H1 (cell line): ENCODE data around the gene PRKCZ. TPM values are rescaled to one million over a fixed set of nuclear protein-coding genes. Genes with fewer than 3 reads are reported as not detected.

ENCODE experiments used
- CTCF ChIA-PET: fragments of 300-600 bp; sonication (Branson Sonifier 250); formaldehyde crosslinking; loops from one replicate; lab custom pipeline; 2021; ENCODE audit not compliant: partially characterized antibody; lab: Charles Lee
- POLR2A ChIA-PET: fragments of 300-600 bp; sonication (Branson Sonifier 250); formaldehyde crosslinking; loops from one replicate; lab custom pipeline; 2021; ENCODE audit warnings: inconsistent platforms; ENCODE audit not compliant: partially characterized antibody; lab: Charles Lee
- DNase-seq, 2 experiments: peaks; one replicate each; pipeline versions ENCODE4 v3.0.0 to v3.0.0-alpha.2; 2010 to 2022; ENCODE audit warnings: low spot score in 2 of 2, low read depth in 1 of 2, mixed read lengths in 1 of 2
- FAIRE-seq: peaks from 2 replicates; lab custom pipeline; 2011; peaks lifted over from hg19 to GRCh38; lab: Jason Lieb, UNC
- H2AFZ ChIP-seq: 2 replicates; pipeline ENCODE4 v1.8.1; 2012; ENCODE audit warnings: low read length, inconsistent platforms
- H2AK5ac ChIP-seq: 2 replicates; pipeline ENCODE4 v1.6.1; 2013; ENCODE audit warnings: low read depth, low read length
- H2BK120ac ChIP-seq: replicated peaks from 2 replicates; pipeline ENCODE3; 2013; ENCODE audit warnings: low read depth, low read length, inconsistent platforms
- H2BK12ac ChIP-seq: 2 replicates; pipeline ENCODE4 v1.6.1; 2013; ENCODE audit warnings: low read depth, low read length
- H2BK15ac ChIP-seq: 2 replicates; pipeline ENCODE4 v1.6.1; 2013; ENCODE audit warnings: low read length
- H2BK20ac ChIP-seq: 2 replicates; pipeline ENCODE4 v1.6.1; 2013; ENCODE audit warnings: low read length
- H2BK5ac ChIP-seq: 2 replicates; pipeline ENCODE4 v1.6.1; 2013; ENCODE audit warnings: low read depth, low read length
- H3K14ac ChIP-seq: 2 replicates; pipeline ENCODE4 v1.6.1; 2013; ENCODE audit warnings: inconsistent platforms; ENCODE audit not compliant: insufficient read length
- H3K18ac ChIP-seq: 2 replicates; pipeline ENCODE4 v1.6.1; 2013; ENCODE audit warnings: low read length; ENCODE audit errors: extremely low read depth
- H3K23ac ChIP-seq: 2 replicates; pipeline ENCODE4 v1.6.1; 2013; ENCODE audit warnings: inconsistent platforms; ENCODE audit not compliant: insufficient read length
- H3K23me2 ChIP-seq: 2 replicates; pipeline ENCODE4 v1.6.1; 2013; ENCODE audit warnings: low read depth, low read length
- H3K27ac ChIP-seq: 2 replicates; pipeline ENCODE4 v1.6.1; 2011; ENCODE audit warnings: low read depth, low read length, inconsistent platforms
- H3K27me3 ChIP-seq, 4 experiments: replicated peaks in 1 of 4; 1 replicate in 1 of 4; 2 replicates in 3 of 4; pipeline versions ENCODE4 v1.6.1 to v1.8.1; 2011 to 2013; ENCODE audit warnings: low read length in 3 of 4, mild to moderate bottlenecking in 3 of 4, inconsistent platforms in 2 of 4, mixed read lengths in 2 of 4, moderate library complexity in 1 of 4; ENCODE audit not compliant: control insufficient read depth in 3 of 4, insufficient read depth in 3 of 4; ENCODE audit errors: extremely low read depth in 1 of 4
- H3K36me3 ChIP-seq, 4 experiments: 2 replicates each; pipeline versions ENCODE4 v1.6.1 to v1.8.1; 2011 to 2013; ENCODE audit warnings: mild to moderate bottlenecking in 4 of 4, low read length in 3 of 4, moderate library complexity in 2 of 4, control low read depth in 1 of 4, inconsistent platforms in 1 of 4; ENCODE audit not compliant: insufficient read depth in 4 of 4, control insufficient read depth in 2 of 4
- H3K4ac ChIP-seq: replicated peaks from 2 replicates; pipeline ENCODE3; 2013; ENCODE audit warnings: low read length, low read depth, mixed read lengths, inconsistent platforms; ENCODE audit not compliant: insufficient read length
- H3K4me1 ChIP-seq, 4 experiments: replicated peaks in 1 of 4; 1 replicate in 1 of 4; 2 replicates in 3 of 4; pipeline versions ENCODE4 v1.6.1 to v1.8.1; 2011 to 2013; ENCODE audit warnings: low read length in 3 of 4, inconsistent platforms in 2 of 4, mixed read lengths in 1 of 4; ENCODE audit not compliant: insufficient read depth in 4 of 4, control insufficient read depth in 3 of 4
- H3K4me2 ChIP-seq, 2 experiments: 2 replicates each; pipeline versions ENCODE4 v1.6.1 to v1.8.1; 2011 to 2013; ENCODE audit warnings: low read depth in 2 of 2, low read length in 2 of 2, control low read depth in 1 of 2, inconsistent platforms in 1 of 2, mild to moderate bottlenecking in 1 of 2; ENCODE audit not compliant: insufficient read depth in 1 of 2
- H3K4me3 ChIP-seq, 4 experiments: fragments of 200-600, 300-600 bp in 1 of 4; sonication (generic), shearing (Covaris generic), sonication (Bioruptor Twin) in 1 of 4; 2 replicates each; pipeline versions ENCODE4 v1.5.1 to v1.8.1; 2011 to 2016; ENCODE audit warnings: low read length in 4 of 4, low read depth in 3 of 4, control low read depth in 2 of 4, inconsistent platforms in 2 of 4, mild to moderate bottlenecking in 2 of 4, mixed read lengths in 1 of 4, moderate library complexity in 1 of 4; ENCODE audit not compliant: insufficient read depth in 2 of 4; ENCODE audit errors: extremely low read depth in 1 of 4
- H3K56ac ChIP-seq: replicated peaks from 2 replicates; pipeline ENCODE3; 2013; ENCODE audit warnings: low read depth, mild to moderate bottlenecking, mixed read lengths, low read length, inconsistent platforms; ENCODE audit not compliant: insufficient read length
- H3K79me1 ChIP-seq: 2 replicates; pipeline ENCODE4 v1.6.1; 2013; ENCODE audit warnings: low read depth, low read length, control low read depth
- H3K79me2 ChIP-seq, 2 experiments: 2 replicates each; pipeline versions ENCODE4 v1.6.1 to v1.8.1; 2012 to 2013; ENCODE audit warnings: low read length in 2 of 2, mild to moderate bottlenecking in 2 of 2, inconsistent platforms in 1 of 2; ENCODE audit not compliant: insufficient read depth in 2 of 2, control insufficient read depth in 1 of 2
- H3K9ac ChIP-seq, 4 experiments: replicated peaks in 1 of 4; 1 replicate in 1 of 4; 2 replicates in 3 of 4; pipeline versions ENCODE4 v1.6.1 to v1.8.1; 2011 to 2013; ENCODE audit warnings: low read depth in 3 of 4, low read length in 3 of 4, control low read depth in 2 of 4, mild to moderate bottlenecking in 2 of 4, moderate library complexity in 2 of 4, inconsistent platforms in 1 of 4; ENCODE audit errors: extremely low read depth in 1 of 4
- H3K9me3 ChIP-seq, 2 experiments: 2 replicates each; pipeline versions ENCODE4 v1.6.1 to v1.8.1; 2012 to 2013; ENCODE audit warnings: mild to moderate bottlenecking in 2 of 2, moderate library complexity in 2 of 2, control low read depth in 1 of 2, inconsistent platforms in 1 of 2, low read depth in 1 of 2, low read length in 1 of 2, mixed read lengths in 1 of 2; ENCODE audit not compliant: insufficient read depth in 2 of 2
- H4K20me1 ChIP-seq, 2 experiments: replicated peaks in 1 of 2; 2 replicates each; pipeline versions ENCODE3 to v1.8.1; 2011 to 2013; ENCODE audit warnings: inconsistent platforms in 2 of 2, low read length in 2 of 2, mild to moderate bottlenecking in 1 of 2; ENCODE audit not compliant: insufficient read depth in 2 of 2, control insufficient read depth in 1 of 2
- H4K5ac ChIP-seq: 2 replicates; pipeline ENCODE4 v1.6.1; 2013; ENCODE audit warnings: low read length, low read depth, mixed read lengths, inconsistent platforms; ENCODE audit not compliant: insufficient read length
- H4K8ac ChIP-seq: 2 replicates; pipeline ENCODE4 v1.8.0; 2013; ENCODE audit warnings: mild to moderate bottlenecking, moderate library complexity, low read length, inconsistent platforms; ENCODE audit not compliant: insufficient read depth; ENCODE audit errors: extremely low read depth
- H4K91ac ChIP-seq: replicated peaks from 2 replicates; pipeline ENCODE3; 2013; ENCODE audit warnings: low read length, mixed read lengths, inconsistent platforms; ENCODE audit not compliant: insufficient read length
- ASH2L ChIP-seq: fragments of 200-600, 300-600 bp; sonication (generic); IDR thresholded peaks from one replicate; pipeline ENCODE4 v1.7.1; 2017; ENCODE audit warnings: low read length
- ATF2 ChIP-seq: IDR thresholded peaks from 2 replicates; pipeline ENCODE4 v1.6.1; 2012; ENCODE audit warnings: low read length, inconsistent platforms
- CEBPB ChIP-seq: IDR thresholded peaks from 2 replicates; pipeline ENCODE4 v1.6.1; 2012; ENCODE audit warnings: low read depth, low read length
- EP300 ChIP-seq, 2 experiments: IDR thresholded peaks; 1 replicate in 1 of 2; 2 replicates in 1 of 2; pipeline ENCODE4 v1.6.1; 2011 to 2012; ENCODE audit warnings: low read depth in 2 of 2, low read length in 2 of 2, mild to moderate bottlenecking in 2 of 2, borderline replicate concordance in 1 of 2, inconsistent platforms in 1 of 2, moderate library complexity in 1 of 2
- EZH2 ChIP-seq: fragments of 200-600 bp; sonication (generic); IDR thresholded peaks from 2 replicates; pipeline ENCODE4 v1.7.1; 2012; ENCODE audit warnings: low read depth, mild to moderate bottlenecking, moderate library complexity, low read length, inconsistent platforms; ENCODE audit not compliant: severe bottlenecking
- MAFK ChIP-seq: IDR thresholded peaks from 2 replicates; pipeline ENCODE4 v1.6.1; 2012; ENCODE audit warnings: low read depth, mild to moderate bottlenecking, improper control_type of control experiment, low read length
- SIRT6 ChIP-seq: IDR thresholded peaks from one replicate; pipeline ENCODE4 v1.7.1; 2012; ENCODE audit warnings: low read length, inconsistent platforms
- SP1 ChIP-seq: IDR thresholded peaks from 2 replicates; pipeline ENCODE4 v1.6.1; 2011; ENCODE audit warnings: low read depth, low read length
- SRF ChIP-seq: IDR thresholded peaks from 2 replicates; pipeline ENCODE4 v1.6.1; 2011; ENCODE audit warnings: mild to moderate bottlenecking, low read depth, low read length, moderate library complexity
- TCF12 ChIP-seq: IDR thresholded peaks from 2 replicates; pipeline ENCODE4 v1.6.1; 2011; ENCODE audit warnings: low read depth, mild to moderate bottlenecking, low read length
- USF2 ChIP-seq: IDR thresholded peaks from 2 replicates; pipeline ENCODE4 v1.6.1; 2011; ENCODE audit warnings: low read length, improper control_type of control experiment
- WGBS, 2 experiments: shearing (Covaris generic) in 1 of 2; methylation state at CpG; one replicate each; pipeline versions ENCODE4 v1.1.6 to v1.1.7; 2013 to 2015; ENCODE audit warnings: low lambda C conversion rate in 2 of 2, mixed read lengths in 2 of 2, inconsistent platforms in 1 of 2, low coverage in 1 of 2, missing lambda C conversion rate in 1 of 2; ENCODE audit not compliant: insufficient replicate concordance in 2 of 2, insufficient coverage in 1 of 2, insufficient read length in 1 of 2; ENCODE audit errors: extremely low coverage in 1 of 2, missing lambda C conversion rate in 1 of 2; 5-methylcytosine and 5-hydroxymethylcytosine counted together
- polyA plus RNA-seq, 7 experiments: library from polyadenylated mRNA; depleted of rRNA in 3 of 7; stranded (reverse) in 5 of 7; unstranded in 2 of 7; fragments of >200 nt in 5 of 7; fragments of 200-250 nt in 2 of 7; gene quantifications; 1 replicate in 5 of 7; 2 replicates in 1 of 7; 4 replicates in 1 of 7; pipeline versions ENCODE4 v1.2.1 to v1.2.3, GENCODE V29; 2011 to 2013; ENCODE audit warnings: missing spikeins in 2 of 7, mixed read lengths in 2 of 7
- total RNA-seq: library from RNA; stranded (reverse); fragmentation: NEBNext Ultra II Directional; extraction: Animal tissue kit (Norgen Biotek cat#: 25700); gene quantifications from 2 replicates; pipeline ENCODE4 v1.2.1, GENCODE V29; 2021

PRKCZ gene
- total and polyA plus RNA-seq, 2 of the 8 experiments (the other 6 are each of a cell fraction or from before 2014, with no cell fraction given): 37.4 to 45.1 TPM

- H3K4ac ChIP-seq: no peak overlapping the region
- H2BK20ac ChIP-seq: no peak overlapping the region
- DNase-seq (no peak), FAIRE-seq (no peak)
- H2AFZ ChIP-seq: no peak overlapping the region
- no peaks in the 10 kb centered on the region; a peak in 2 of 7 replicates for H3K4me1 ChIP-seq
- no peak overlapping the region for H4K91ac ChIP-seq
- CTCF ChIA-PET: interaction anchor here (0.6 to 6.0 kb wide), 6 partner anchors 8 to 210 kb away, joined by 3 to 47 read pairs (median 4); no protein-coding TSS in a partner anchor
- no peaks in the 10 kb centered on the region for H3K27me3 ChIP-seq
- no peak overlapping the region for H2AK5ac ChIP-seq
- 97% methylated on average over 24 of the region's 26 CpGs; no CpG with 5 or more reads in 1 of the 2 experiments for WGBS, 2 experiments
- no peaks in the 10 kb centered on the region; the same call in none of the 2 replicates for H3K79me1 ChIP-seq
- H3K27ac ChIP-seq: no peak overlapping the region
- no peak overlapping the region for H3K56ac ChIP-seq
- no peak overlapping the region for H3K4me3 ChIP-seq
- no peaks in the 10 kb centered on the region; a peak in 1 of 4 replicates for H3K79me2 ChIP-seq
- POLR2A ChIA-PET: no interaction called here
- H4K8ac ChIP-seq: no peak overlapping the region
- no peak overlapping the region for H3K18ac ChIP-seq
- no peak overlapping the region for H2BK15ac ChIP-seq
- peak overlapping the region; percentile 12; the same call in 1 of the 2 replicates for H2BK5ac ChIP-seq
- H4K20me1 ChIP-seq: peaks cover 0 to 4% of the 10 kb centered on the region in 2 experiments
- no peak overlapping the region for H3K4me2 ChIP-seq
- no peak overlapping the region for H4K5ac ChIP-seq
- no peak overlapping the region for H2BK12ac ChIP-seq
- H2BK120ac ChIP-seq: no peak overlapping the region
- H3K14ac ChIP-seq: no peak overlapping the region
- peaks cover 0 to 6% (median 2%) of the 10 kb centered on the region in 4 experiments; a peak in 4 of 8 replicates for H3K36me3 ChIP-seq
- no peak overlapping the region for H3K23ac ChIP-seq
- no peaks in the 10 kb centered on the region; the same call in 1 of the 2 replicates for H3K23me2 ChIP-seq
- no peaks in the 10 kb centered on the region for H3K9me3 ChIP-seq
- no peak overlapping the region for H3K9ac ChIP-seq
- TF ChIP-seq MAFK: no peak
- no peak for TF ChIP-seq USF2
- no peak for TF ChIP-seq EP300 (IDR thresholded peaks at IDR 0.05; ENCODE audit: borderline replicate concordance in 1 of 2, low read depth in 2 of 2, low read length in 2 of 2)
- no peak for TF ChIP-seq SIRT6
- no peak for TF ChIP-seq CEBPB
- TF ChIP-seq ATF2: no peak
- no peak for TF ChIP-seq TCF12
- TF ChIP-seq ASH2L: no peak
- TF ChIP-seq EZH2: no peak
- no peak for TF ChIP-seq SP1
- no peak for TF ChIP-seq SRF
These were observed 121.8 kb downstream of the PRKCZ start for GRCh38 chr1:2172012-2172411.
